ENCODE measurements around the gene EGF.
"Not testable (repeated sequence)": the region's sequence is repeated elsewhere in the genome, so short reads cannot be mapped to it uniquely, and the experiment has no call there.

EGF gene

GRCh38 chr4:109931318-109931717 lies 18.6 kb downstream of the EGF start:
- no peak overlapping the region for H3K27ac ChIP-seq
- peak; percentile 23 for TF ChIP-seq CTCF (conservative IDR thresholded peaks at IDR 0.05)
- TF ChIP-seq ZFX (IDR thresholded peaks at IDR 0.05), result no peak

GRCh38 chr4:109937352-109937751 lies 24.7 kb downstream of the EGF start:
- not testable (repeated sequence) for H3K27ac ChIP-seq

- TF ChIP-seq ZFX (IDR thresholded peaks at IDR 0.05) (no peak), CTCF (conservative IDR thresholded peaks at IDR 0.05) (no peak)
- H3K27ac ChIP-seq, result no peak overlapping the region
Observed at GRCh38 chr4:109939190-109939589, 26.5 kb downstream of the EGF start.

- no peak overlapping the region for H3K27ac ChIP-seq
- TF ChIP-seq CTCF (conservative IDR thresholded peaks at IDR 0.05) (no peak), ZFX (IDR thresholded peaks at IDR 0.05) (no peak)
Observed at GRCh38 chr4:109942292-109942926, 29.7 kb downstream of the EGF start.

GRCh38 chr4:109943745-109944144 lies 31.1 kb downstream of the EGF start:
- TF ChIP-seq ZFX (IDR thresholded peaks at IDR 0.05) (no peak), CTCF (conservative IDR thresholded peaks at IDR 0.05) (no peak)
- no peak overlapping the region for H3K27ac ChIP-seq

- TF ChIP-seq ZFX (IDR thresholded peaks at IDR 0.05) (no peak), CTCF (conservative IDR thresholded peaks at IDR 0.05) (no peak)
- no peak overlapping the region for H3K27ac ChIP-seq
Observed at GRCh38 chr4:109944591-109944990, 31.9 kb downstream of the EGF start.

- no peak for TF ChIP-seq CTCF (conservative IDR thresholded peaks at IDR 0.05)
- TF ChIP-seq ZFX (IDR thresholded peaks at IDR 0.05), result no peak
- no peak overlapping the region for H3K27ac ChIP-seq
Observed at GRCh38 chr4:109945056-109945455, 32.4 kb downstream of the EGF start.

GRCh38 chr4:109946120-109946519 lies 33.4 kb downstream of the EGF start:
- no peak overlapping the region for H3K27ac ChIP-seq
- TF ChIP-seq CTCF (conservative IDR thresholded peaks at IDR 0.05) (no peak), ZFX (IDR thresholded peaks at IDR 0.05) (no peak)

Data from C4-2B (cell line).